Measurements from ENCODE around the gene ADAM15.

DNA sequence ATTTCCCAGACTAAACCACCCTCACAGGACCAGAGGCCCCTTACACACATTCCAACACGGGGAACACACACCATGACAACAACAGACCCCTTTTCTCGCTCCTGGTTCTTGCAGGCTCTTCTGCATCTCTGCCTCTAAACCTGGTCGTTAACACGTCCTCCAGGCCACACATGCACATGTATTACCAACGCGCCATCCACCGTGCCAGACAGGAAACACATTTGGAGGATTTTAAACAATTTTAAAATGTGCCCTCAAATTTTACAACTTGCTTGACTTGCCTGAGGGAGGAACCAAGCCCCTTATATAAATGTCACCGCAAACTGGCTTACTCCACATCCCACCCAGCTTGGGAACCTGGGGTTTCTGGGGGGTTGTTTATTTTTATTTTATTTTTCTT, 59.7 kb downstream of the ADAM15 start:
- TF ChIP-seq POLR2A (IDR thresholded peaks at IDR 0.05), result no peak
- no peak for TF ChIP-seq POLR2AphosphoS5 (IDR thresholded peaks at IDR 0.05)
